WTC11 (cell line): ENCODE measurements around the gene TOP2B.

Experiments
- CREB1 ChIP-seq: sonication (generic); formaldehyde crosslinking; IDR thresholded peaks from 2 replicates; pipeline ENCODE4 v1.8.0; 2023; ENCODE audit warnings: mild to moderate bottlenecking, missing genetic modification reagents
- CTCF ChIP-seq: fragments of 200-600 bp; IDR thresholded peaks from 2 replicates; pipeline ENCODE4 v1.8.0; 2022; ENCODE audit warnings: antibody characterized with exemption
- E2F1 ChIP-seq: sonication (generic); formaldehyde crosslinking; IDR thresholded peaks from 2 replicates; pipeline ENCODE4 v1.8.0; 2022; ENCODE audit warnings: mild to moderate bottlenecking, missing genetic modification reagents
- EMX1 ChIP-seq: fragments of 250-450 bp; sonication (Bioruptor Pico); IDR thresholded peaks from 2 replicates; pipeline ENCODE4 v1.8.0; 2021; ENCODE audit warnings: mild to moderate bottlenecking
- HMGXB4 ChIP-seq: sonication (generic); formaldehyde crosslinking; IDR thresholded peaks from 2 replicates; pipeline ENCODE4 v1.8.1; 2023; ENCODE audit warnings: mild to moderate bottlenecking, moderate library complexity, missing genetic modification reagents
- PREB ChIP-seq: sonication (generic); formaldehyde crosslinking; IDR thresholded peaks from 2 replicates; pipeline ENCODE4 v1.8.1; 2022; ENCODE audit warnings: mild to moderate bottlenecking, missing genetic modification reagents, moderate library complexity, borderline replicate concordance
- TP53 ChIP-seq: sonication (generic); formaldehyde crosslinking; IDR thresholded peaks from 2 replicates; pipeline ENCODE4 v1.8.1; 2023; ENCODE audit warnings: mild to moderate bottlenecking, missing genetic modification reagents
- ZNF232 ChIP-seq: sonication (generic); formaldehyde crosslinking; IDR thresholded peaks from 2 replicates; pipeline ENCODE4 v1.8.0; 2022; ENCODE audit warnings: mild to moderate bottlenecking, missing genetic modification reagents

- no peak for TF ChIP-seq CREB1 (CRISPR knock-in tag)
- no peak for TF ChIP-seq CTCF
- no peak for TF ChIP-seq TP53 (CRISPR knock-in tag)
- TF ChIP-seq E2F1 (CRISPR knock-in tag), result no peak
- TF ChIP-seq PREB (CRISPR knock-in tag), result no peak
- no peak for TF ChIP-seq HMGXB4
- TF ChIP-seq EMX1, result no peak
- TF ChIP-seq ZNF232 (CRISPR knock-in tag), result no peak
Measured at GRCh38 chr3:25589104-25589782, 75.5 kb downstream of the TOP2B start.
